Measurements from ENCODE around the gene EFCAB7.

- no peak for TF ChIP-seq CTCF (IDR thresholded peaks at IDR 0.05)
- no peak for TF ChIP-seq POLR2A (IDR thresholded peaks at IDR 0.05)
- no peak for TF ChIP-seq EP300 (IDR thresholded peaks at IDR 0.05)
- no peak for TF ChIP-seq POLR2AphosphoS5 (IDR thresholded peaks at IDR 0.05)
These were observed 78.1 kb downstream of the EFCAB7 start for GRCh38 chr1:63601463-63601862.

Measured in gastroesophageal sphincter (tissue), 3 donors.